DOHH2 (cell line): ENCODE results near the gene ANKRD2.
"Not testable (repeated sequence)": the region's sequence is repeated elsewhere in the genome, so short reads cannot be mapped to it uniquely, and the experiment has no call there.

Source experiments
- EZH2phosphoT487 ChIP-seq: fragments of 200-600 bp; sonication (generic); IDR thresholded peaks from 2 replicates; pipeline ENCODE4 v1.6.1; 2017; ENCODE audit warnings: borderline replicate concordance, mild to moderate bottlenecking, antibody characterized with exemption, low read length, moderate library complexity, mixed read lengths
- TF ChIP-seq, protein P1 (sequence below): fragments of 200-600 bp; sonication (generic); IDR thresholded peaks from one replicate; pipeline ENCODE4 v1.5.1; 2014; ENCODE audit warnings: antibody characterized with exemption, mild to moderate bottlenecking, low read depth, low read length; ENCODE audit not compliant: poor library complexity, severe bottlenecking

DNA sequence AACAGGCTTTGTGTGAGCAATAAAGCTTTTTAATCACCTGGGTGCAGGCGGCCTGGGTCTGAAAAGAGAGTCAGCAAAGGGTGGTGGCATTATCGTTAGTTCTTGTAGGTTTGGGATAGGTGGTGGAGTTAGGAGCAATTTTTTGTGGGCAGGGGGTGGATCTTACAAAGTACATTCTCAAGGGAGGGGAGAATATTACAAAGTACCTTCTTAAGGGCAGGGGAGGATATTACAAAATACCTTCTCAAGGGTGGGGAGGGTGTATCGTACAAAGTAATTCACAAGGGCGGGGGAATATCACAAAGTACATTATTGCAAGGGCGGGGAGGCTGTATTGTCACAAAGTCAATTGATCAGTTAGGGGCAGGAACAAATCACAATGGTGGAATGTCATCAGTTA, 10.2 kb upstream of the ANKRD2 start:
- TF ChIP-seq, protein P1, sequence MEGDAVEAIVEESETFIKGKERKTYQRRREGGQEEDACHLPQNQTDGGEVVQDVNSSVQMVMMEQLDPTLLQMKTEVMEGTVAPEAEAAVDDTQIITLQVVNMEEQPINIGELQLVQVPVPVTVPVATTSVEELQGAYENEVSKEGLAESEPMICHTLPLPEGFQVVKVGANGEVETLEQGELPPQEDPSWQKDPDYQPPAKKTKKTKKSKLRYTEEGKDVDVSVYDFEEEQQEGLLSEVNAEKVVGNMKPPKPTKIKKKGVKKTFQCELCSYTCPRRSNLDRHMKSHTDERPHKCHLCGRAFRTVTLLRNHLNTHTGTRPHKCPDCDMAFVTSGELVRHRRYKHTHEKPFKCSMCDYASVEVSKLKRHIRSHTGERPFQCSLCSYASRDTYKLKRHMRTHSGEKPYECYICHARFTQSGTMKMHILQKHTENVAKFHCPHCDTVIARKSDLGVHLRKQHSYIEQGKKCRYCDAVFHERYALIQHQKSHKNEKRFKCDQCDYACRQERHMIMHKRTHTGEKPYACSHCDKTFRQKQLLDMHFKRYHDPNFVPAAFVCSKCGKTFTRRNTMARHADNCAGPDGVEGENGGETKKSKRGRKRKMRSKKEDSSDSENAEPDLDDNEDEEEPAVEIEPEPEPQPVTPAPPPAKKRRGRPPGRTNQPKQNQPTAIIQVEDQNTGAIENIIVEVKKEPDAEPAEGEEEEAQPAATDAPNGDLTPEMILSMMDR, result not testable (repeated sequence)
- TF ChIP-seq EZH2phosphoT487, result not testable (repeated sequence)
